Stimulated activated CD4-positive, alpha-beta T cell treated with anti-CD3 and anti-CD28 coated beads, TNF-alpha, amount 100 ng/mL, for 24 hours (primary cell): Measurements from ENCODE around the gene KRTAP5-6.
"Not testable (repeated sequence)": the region's sequence is repeated elsewhere in the genome, so short reads cannot be mapped to it uniquely, and the experiment has no call there.

Experiments used
- DNase-seq, 3 experiments: peaks; one replicate each; pipeline ENCODE4 v3.0.0-alpha.2; 2020; ENCODE audit warnings: low read depth in 3 of 3

Gene KRTAP5-6

GRCh38 chr11:1661454-1662269 lies 35.3 kb upstream of the KRTAP5-6 start:
- not testable (repeated sequence) for DNase-seq

- not testable (repeated sequence) for DNase-seq
Observed at GRCh38 chr11:1662699-1663283, 34.2 kb upstream of the KRTAP5-6 start.

- no peak for DNase-seq
Observed at GRCh38 chr11:1665313-1665712, 31.7 kb upstream of the KRTAP5-6 start.

GRCh38 chr11:1667121-1667850 lies 29.7 kb upstream of the KRTAP5-6 start:
- DNase-seq, result no peak

- no peak for DNase-seq
Observed at GRCh38 chr11:1667906-1668305, 29.1 kb upstream of the KRTAP5-6 start.

GRCh38 chr11:1668911-1669473 lies 28.0 kb upstream of the KRTAP5-6 start:
- no peak for DNase-seq

- no peak for DNase-seq
Observed at GRCh38 chr11:1669546-1670218, 27.3 kb upstream of the KRTAP5-6 start.

GRCh38 chr11:1670457-1670856 lies 26.5 kb upstream of the KRTAP5-6 start:
- not testable (repeated sequence) for DNase-seq

- DNase-seq, result no peak
Observed at GRCh38 chr11:1670905-1671371, 26.1 kb upstream of the KRTAP5-6 start.

GRCh38 chr11:1671658-1672057 lies 25.3 kb upstream of the KRTAP5-6 start:
- DNase-seq, result no peak

- DNase-seq, result no peak
Observed at GRCh38 chr11:1672613-1673350, 24.2 kb upstream of the KRTAP5-6 start.

- DNase-seq, result no peak
Observed at GRCh38 chr11:1673446-1674172, 23.4 kb upstream of the KRTAP5-6 start.

- DNase-seq, result no peak
Observed at GRCh38 chr11:1674173-1675131, 22.5 kb upstream of the KRTAP5-6 start.

- DNase-seq, result no peak
Observed at GRCh38 chr11:1675536-1676228, 21.3 kb upstream of the KRTAP5-6 start.

- no peak for DNase-seq
Observed at GRCh38 chr11:1676229-1676740, 20.7 kb upstream of the KRTAP5-6 start.

GRCh38 chr11:1679881-1680280 lies 17.1 kb upstream of the KRTAP5-6 start:
- DNase-seq, result no peak

- no peak for DNase-seq
Observed at GRCh38 chr11:1682225-1682905, 14.6 kb upstream of the KRTAP5-6 start.

GRCh38 chr11:1683216-1683615 lies 13.8 kb upstream of the KRTAP5-6 start:
- DNase-seq, result not testable (repeated sequence)
